Middle frontal gyrus (tissue), 1 donor: ENCODE data around the gene RFC1.

ENCODE experiments used
- DNase-seq: peaks from one replicate; pipeline ENCODE4 v3.0.0-alpha.2; 2015; ENCODE audit warnings: low spot score; ENCODE audit errors: extremely low spot score

Gene RFC1

DNA sequence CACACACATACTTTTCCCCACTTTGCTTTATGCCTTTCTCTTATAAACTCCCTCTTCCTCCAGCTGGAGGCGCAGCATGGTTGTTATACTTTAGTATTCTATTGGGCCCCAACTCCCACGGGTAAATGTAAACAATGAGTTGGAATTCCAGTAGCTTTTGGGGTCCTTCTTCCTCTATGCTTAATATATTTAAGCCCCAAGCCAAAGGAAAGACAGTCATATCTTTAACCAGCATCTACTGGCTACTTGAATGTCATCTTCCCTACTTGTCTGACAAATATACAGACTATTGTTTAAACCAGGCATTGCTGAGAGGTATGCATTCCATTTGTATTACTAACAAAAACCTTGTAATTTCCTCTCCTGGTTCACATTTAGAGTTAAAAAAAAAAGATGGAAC lies 110.9 kb downstream of the RFC1 start:
- DNase-seq = no peak

DNA sequence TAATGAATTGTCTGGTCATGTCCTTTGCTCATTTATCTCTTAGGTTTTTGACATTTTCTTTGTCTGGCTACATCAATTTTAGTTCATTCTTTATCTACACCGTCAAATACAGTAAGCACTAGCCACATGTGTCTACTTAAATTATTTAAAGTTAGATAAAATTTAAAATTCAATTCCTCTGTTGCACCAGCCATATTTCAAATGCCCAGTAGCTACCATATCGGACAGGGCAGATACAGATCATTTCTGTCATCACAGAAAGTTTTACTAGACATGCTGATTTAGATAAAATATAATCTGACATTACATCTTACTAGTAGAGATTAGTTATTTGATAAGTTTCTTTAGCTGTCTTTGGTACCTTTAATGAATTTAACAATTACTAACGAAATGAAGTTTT lies 122.7 kb downstream of the RFC1 start:
- no peak for DNase-seq
